Cortex of kidney (tissue), 1 donor: ENCODE measurements around the gene PHF23.

Source experiments
- DNase-seq: peaks from one replicate; lab custom pipeline; 2025; lab: John Stamatoyannopoulos, UW

Gene PHF23

GRCh38 chr17:7237761-7238419 is 1.4 kb downstream of the PHF23 start:
- no peak for DNase-seq

- DNase-seq = no peak
Observed at GRCh38 chr17:7237266-7237760, 1.9 kb downstream of the PHF23 start.

GRCh38 chr17:7236808-7237207 is 2.4 kb downstream of the PHF23 start:
- DNase-seq = no peak

GRCh38 chr17:7235693-7236665 is 3.3 kb downstream of the PHF23 start:
- DNase-seq = no peak

DNA sequence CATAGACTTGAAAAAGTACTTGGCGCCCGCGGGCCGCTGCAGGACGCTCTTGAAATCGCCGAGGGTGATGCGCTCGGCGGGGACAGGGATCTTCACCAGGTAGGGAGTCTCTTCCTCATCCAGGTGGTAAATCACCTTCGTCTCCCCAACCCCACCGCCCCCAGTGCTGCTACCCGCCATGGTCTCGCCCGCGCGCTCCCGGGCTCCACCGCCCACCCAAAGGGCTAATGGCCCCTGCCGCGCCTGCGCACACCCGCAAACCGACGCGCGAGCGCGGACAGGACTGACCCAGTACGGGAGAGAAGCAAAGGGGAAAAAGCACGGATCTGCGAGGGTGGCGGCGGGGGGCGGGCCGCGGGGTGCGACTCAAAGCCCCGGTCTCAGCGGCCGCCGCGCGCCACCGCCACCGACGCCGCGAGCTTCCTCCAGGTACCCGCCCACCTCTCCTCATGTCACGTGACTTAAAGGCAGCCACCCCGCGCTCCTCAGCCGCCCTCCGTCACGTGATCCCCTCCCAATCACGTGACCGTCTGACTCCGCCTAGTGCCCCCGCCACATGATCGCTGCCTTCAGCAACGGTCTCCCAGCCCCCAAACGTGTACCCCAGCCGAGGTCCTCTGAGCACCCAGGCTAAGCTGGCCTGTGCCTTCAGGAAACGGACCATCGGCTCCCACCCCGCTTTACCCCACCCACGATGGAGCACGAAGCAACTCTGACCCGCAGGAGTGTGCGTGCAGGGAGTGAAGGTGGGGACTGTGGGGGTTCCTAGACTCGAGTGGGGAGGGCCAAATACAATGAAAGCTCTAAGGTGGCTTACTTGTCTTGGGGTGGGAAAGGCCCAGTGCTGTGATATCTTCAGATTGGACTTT is 4.9 kb downstream of the PHF23 start, which contains the start of gene DVL2:
Gene DVL2 (minus strand): TSS at position 435 of the 869 bp plus-strand sequence. CDS start 255 bp downstream, at position 180.
- DNase-seq = no peak

DNA sequence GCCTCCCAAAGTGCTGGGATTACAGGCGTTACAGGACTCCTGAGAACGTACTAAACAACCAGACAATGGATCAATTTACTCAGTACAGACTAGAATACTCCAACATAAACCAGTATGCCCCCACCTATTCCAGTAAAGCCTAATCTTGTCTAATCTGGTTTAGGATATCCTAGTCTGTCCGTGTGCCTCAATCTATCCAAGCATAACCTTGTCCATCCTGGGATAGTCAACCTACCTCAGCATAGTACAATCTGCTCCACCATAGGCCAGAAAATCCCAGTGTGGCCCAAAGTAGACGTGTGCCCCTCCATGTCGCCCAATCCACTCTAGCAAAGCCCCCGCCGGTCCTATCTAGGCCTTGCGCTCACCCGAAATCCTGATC is 5.6 kb downstream of the PHF23 start:
- no peak for DNase-seq

GRCh38 chr17:7232114-7232513 is 7.1 kb downstream of the PHF23 start:
- DNase-seq = no peak

- DNase-seq = no peak
Observed at GRCh38 chr17:7229504-7229903, 9.8 kb downstream of the PHF23 start.

DNA sequence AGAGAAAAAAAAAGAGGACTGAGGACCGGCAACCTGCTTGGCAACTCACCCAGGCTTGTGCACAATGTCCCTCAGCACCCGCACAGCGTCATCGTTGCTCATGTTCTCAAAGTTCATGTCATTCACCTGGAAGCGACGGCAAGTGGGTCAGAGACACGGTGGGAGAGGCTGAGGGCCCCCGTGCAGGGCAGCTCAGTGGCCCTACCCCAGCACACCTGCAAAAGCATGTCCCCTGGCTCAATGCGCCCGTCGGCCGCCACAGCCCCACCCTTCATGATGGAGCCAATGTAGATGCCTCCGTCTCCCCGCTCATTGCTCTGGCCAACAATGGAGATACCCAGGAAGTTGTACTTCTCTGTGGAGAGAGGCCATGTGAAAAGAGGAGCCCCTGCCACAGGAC is 10.3 kb downstream of the PHF23 start:
- DNase-seq = no peak

DNA sequence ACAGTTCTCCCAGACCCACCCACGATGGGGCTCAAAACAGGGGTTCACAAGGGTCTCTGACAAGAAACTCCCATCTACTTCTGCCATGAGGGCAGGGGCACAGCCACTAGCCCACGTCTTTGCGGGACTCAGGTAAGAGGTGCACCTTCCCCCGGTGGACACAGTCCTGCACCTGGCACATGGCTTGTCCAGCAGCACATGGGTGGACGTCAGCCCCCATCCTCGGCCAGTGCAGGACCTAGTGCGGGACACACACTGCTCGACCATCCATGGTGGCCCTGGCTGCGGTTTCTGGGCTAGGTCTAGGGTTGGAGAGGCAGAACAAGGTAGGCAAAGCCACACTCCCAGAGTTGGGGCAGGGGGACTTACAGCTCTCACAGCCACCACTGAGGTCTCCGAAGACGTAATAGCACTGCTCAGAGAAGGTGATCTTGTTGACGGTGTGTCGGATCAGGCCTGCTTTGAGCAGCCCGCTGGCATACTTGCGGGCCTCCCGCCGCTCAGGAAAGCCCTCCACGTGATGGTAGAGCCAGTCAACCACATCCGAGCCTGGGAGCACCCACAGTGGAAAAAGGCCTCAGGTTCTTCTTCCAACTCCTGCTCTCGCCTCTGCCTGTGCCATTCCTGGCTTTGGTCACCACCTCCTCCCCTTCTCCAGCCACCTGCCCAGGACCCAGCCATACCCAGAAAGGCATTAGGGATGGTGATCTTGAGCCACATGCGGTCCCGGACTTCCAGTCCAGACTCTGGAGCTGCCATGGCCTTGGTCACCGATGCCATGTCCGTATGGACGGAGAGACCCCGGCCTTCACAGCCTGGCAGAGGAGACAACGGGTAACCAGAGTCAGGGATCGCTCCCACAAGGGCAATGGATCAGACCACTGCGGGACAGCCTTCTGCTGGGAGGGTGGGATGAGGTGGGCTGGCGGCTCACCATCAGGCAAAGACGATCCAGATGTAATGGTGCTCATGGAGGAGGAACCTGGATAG is 12.2 kb downstream of the PHF23 start:
- no peak for DNase-seq

DNA sequence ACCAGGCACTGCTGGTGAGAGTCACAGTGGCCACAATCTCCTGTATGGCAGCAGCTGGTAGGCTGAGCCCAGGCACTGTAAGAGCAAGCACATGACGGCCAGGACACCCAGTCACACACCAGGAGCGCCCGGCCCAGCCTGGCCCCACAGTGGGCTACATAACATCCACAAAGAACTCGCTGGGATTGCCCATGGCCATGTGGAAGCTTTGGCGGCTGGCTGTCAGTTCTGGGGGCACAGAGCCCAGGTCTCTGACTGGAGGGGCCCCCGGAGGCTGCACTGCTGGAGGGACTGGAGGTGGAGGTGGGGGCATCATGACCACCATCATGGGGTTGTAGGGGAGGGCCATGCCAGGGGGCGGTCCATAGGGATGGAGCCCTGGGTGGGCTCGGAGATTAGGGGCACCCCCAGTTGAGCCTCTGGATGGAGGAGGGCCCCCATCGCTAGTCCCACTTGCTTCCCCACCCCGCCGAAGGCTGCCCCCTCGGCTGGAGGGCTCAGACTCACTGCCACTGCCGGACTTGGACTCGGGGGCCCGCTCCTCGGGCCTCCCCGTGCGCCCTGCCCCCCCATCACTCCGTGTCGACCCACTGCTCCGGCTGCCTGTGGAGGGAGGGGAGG is 13.4 kb downstream of the PHF23 start:
- DNase-seq = no peak

GRCh38 chr17:7224661-7225111 is 14.6 kb downstream of the PHF23 start:
- no peak for DNase-seq

DNA sequence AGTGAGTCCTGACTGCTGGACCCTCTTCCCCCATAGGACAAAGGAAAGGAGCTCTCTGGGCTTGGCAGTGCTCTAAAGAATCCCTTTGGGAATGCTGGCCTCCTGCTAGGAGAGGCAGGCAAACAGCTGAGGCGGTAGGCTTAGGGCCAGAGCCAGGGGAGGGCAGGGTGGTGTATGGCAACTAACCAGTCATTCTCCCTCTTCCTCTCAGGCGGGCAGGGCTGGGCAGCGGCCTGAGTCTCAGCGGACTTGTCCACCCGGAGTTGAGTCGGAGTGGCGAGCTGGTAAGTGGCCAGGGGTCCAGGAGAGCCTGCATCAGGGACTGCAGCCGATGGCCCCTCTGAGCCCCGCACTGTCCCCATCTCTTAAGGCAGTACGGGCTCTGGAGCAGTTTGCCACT is 15.1 kb downstream of the PHF23 start:
- DNase-seq = no peak

- no peak for DNase-seq
Observed at GRCh38 chr17:7223375-7223774, 15.9 kb downstream of the PHF23 start.

DNA sequence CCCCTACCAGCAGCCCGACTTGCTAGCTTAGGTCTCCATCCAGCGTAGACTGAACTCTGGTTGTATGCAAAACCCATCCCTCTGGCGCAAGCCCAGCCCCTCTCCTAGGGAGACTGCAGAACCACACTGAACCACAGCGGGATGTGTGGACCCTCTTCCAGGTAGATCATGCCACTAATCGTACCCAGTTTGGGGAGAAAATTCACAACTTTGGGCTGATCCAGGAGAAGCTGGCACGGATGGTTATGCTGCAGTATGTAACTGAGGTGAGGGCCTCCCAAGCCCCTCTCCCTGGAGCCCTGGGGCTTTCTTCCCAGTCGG is 16.3 kb downstream of the PHF23 start:
- no peak for DNase-seq

DNA sequence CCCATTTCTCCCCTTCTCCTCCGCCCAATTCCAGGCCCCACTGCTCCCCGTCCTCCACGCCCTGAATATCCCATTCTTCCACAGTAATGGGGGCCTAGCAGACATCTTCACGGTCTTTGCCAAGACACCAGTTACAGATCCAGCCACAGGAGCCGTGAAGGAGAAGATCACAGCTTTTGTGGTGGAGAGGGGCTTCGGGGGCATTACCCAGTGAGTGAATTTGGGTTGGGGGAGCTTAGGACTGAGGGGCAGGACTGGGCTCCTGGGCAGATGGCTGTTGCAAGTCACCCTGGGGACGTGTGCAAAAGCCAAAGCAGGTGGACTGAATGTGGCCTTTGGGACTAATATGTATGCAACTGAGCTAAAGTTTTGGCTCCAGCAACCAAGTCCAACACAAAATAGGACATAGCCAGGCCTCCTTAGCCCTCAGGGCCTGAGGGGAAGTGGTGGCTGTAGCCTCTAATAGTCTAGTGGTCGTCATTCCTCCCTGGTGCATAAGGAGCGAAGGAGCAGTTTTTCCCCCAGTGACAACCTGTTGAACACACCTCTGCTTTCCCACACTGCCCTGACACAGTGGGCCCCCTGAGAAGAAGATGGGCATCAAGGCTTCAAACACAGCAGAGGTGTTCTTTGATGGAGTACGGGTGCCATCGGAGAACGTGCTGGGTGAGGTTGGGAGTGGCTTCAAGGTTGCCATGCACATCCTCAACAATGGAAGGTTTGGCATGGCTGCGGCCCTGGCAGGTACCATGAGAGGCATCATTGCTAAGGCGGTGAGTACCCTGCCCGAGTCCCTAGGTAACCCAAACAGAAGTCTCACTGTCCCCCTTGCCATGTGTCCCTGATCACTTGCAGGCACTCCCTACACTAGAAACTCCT is 16.9 kb downstream of the PHF23 start:
- DNase-seq = no peak

- DNase-seq = no peak
Observed at GRCh38 chr17:7221278-7222092, 17.8 kb downstream of the PHF23 start.

DNA sequence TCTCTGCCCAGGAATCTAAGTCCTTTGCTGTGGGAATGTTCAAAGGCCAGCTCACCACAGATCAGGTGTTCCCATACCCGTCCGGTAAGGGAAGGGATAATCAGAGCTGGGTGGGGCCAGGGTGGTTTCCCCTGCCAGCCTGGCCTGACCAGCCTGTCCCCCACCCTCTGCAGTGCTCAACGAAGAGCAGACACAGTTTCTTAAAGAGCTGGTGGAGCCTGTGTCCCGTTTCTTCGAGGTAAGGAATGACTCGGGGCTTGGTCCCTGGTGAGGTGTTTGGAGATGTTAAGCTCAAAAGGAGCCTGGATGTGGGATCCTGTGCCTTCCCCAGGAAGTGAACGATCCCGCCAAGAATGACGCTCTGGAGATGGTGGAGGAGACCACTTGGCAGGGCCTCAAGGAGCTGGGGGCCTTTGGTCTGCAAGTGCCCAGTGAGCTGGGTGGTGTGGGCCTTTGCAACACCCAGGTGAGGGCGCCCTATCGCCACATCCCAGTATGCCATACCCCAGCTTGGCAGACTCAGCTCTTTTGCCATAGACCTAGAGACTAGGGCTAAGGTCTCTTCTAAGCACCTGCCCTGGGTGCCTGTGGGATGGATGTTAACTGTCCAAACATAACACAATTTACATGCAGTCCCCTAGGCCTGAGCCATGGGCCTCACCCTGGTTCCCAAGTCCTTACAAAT is 18.5 kb downstream of the PHF23 start:
- no peak for DNase-seq
